HFFc6 (cell line): ENCODE results near the gene R3HDM1. TPM values are rescaled to one million over a fixed set of nuclear protein-coding genes. Genes with fewer than 3 reads are reported as not detected.

Experiments
- DNase-seq: peaks from one replicate; pipeline ENCODE4 v3.0.0-alpha.2; 2018
- H3K27ac Mint-ChIP-seq: 2 replicates; pipeline ENCODE4 v1.8.0; 2020; ENCODE audit warnings: mild to moderate bottlenecking, mixed read lengths
- H3K27me3 Mint-ChIP-seq: 2 replicates; pipeline ENCODE4 v1.8.0; 2021; ENCODE audit warnings: mild to moderate bottlenecking, moderate library complexity, mixed read lengths; ENCODE audit not compliant: insufficient read depth
- H3K36me3 Mint-ChIP-seq: 2 replicates; pipeline ENCODE4 v1.8.0; 2021; ENCODE audit warnings: low read depth, mixed read lengths
- H3K4me1 Mint-ChIP-seq: 2 replicates; pipeline ENCODE4 v1.8.0; 2020; ENCODE audit warnings: low read depth, mixed read lengths
- H3K4me3 Mint-ChIP-seq: 2 replicates; pipeline ENCODE4 v1.8.0; 2020; ENCODE audit warnings: mild to moderate bottlenecking, moderate library complexity, mixed read lengths
- H3K9me3 Mint-ChIP-seq: 2 replicates; pipeline ENCODE4 v1.8.0; 2020; ENCODE audit warnings: mild to moderate bottlenecking, mixed read lengths
- CTCF ChIP-seq: fragments of 200-600 bp; sonication (generic); IDR thresholded peaks from 2 replicates; pipeline ENCODE4 v1.5.0; 2021; ENCODE audit warnings: antibody characterized with exemption, mild to moderate bottlenecking
- total RNA-seq, 6 experiments: library from RNA; stranded (reverse); fragmentation: NEBNext Ultra II Directional; extraction: Animal tissue kit (Norgen Biotek cat#: 25700); gene quantifications; 2 replicates in 1 of 6; 3 replicates in 5 of 6; pipeline ENCODE4 v1.2.3, GENCODE V29; 2021

R3HDM1 gene
- total RNA-seq, 6 experiments from 2014 or later = 39.8 to 43.4 (median 42.0) TPM

GRCh38 chr2:135504811-135505210, 26.5 kb upstream of the R3HDM1 start:
- TF ChIP-seq CTCF = no peak
- Mint-ChIP-seq H3K36me3 (peaks cover 16% of the 10 kb centered on the region), H3K4me1 (no peaks in the 10 kb centered on the region), H3K27me3 (no peaks in the 10 kb centered on the region), H3K27ac (no peak overlapping the region), H3K9me3 (no peaks in the 10 kb centered on the region), H3K4me3 (no peak overlapping the region)
- no peak for DNase-seq

GRCh38 chr2:135510577-135510976, 20.7 kb upstream of the R3HDM1 start:
- Mint-ChIP-seq H3K4me1 (0 out of 2 replicates have a peak, but pooled peaks cover 6% of the 10 kb centered on the region), H3K27me3 (no peaks in the 10 kb centered on the region), H3K4me3 (no peak overlapping the region), H3K27ac (no peak overlapping the region), H3K9me3 (no peaks in the 10 kb centered on the region), H3K36me3 (peaks cover 12% of the 10 kb centered on the region; the same call in 1 of the 2 replicates)
- no peak for DNase-seq
- TF ChIP-seq CTCF = no peak

GRCh38 chr2:135512099-135512498, 19.2 kb upstream of the R3HDM1 start:
- Mint-ChIP-seq H3K36me3 (peaks cover 12% of the 10 kb centered on the region; the same call in 1 of the 2 replicates), H3K27me3 (no peaks in the 10 kb centered on the region), H3K27ac (no peak overlapping the region), H3K9me3 (no peaks in the 10 kb centered on the region), H3K4me1 (0 out of 2 replicates have a peak, but pooled peaks cover 6% of the 10 kb centered on the region), H3K4me3 (no peak overlapping the region)
- TF ChIP-seq CTCF = no peak
- no peak for DNase-seq

GRCh38 chr2:135525786-135526185, 5.5 kb upstream of the R3HDM1 start:
- Mint-ChIP-seq H3K27me3 (no peaks in the 10 kb centered on the region; the same call in 1 of the 2 replicates), H3K4me3 (no peak overlapping the region), H3K9me3 (no peaks in the 10 kb centered on the region), H3K4me1 (peaks cover 13% of the 10 kb centered on the region), H3K36me3 (no peaks in the 10 kb centered on the region), H3K27ac (no peak overlapping the region)
- no peak for TF ChIP-seq CTCF
- DNase-seq = no peak

GRCh38 chr2:135528006-135528405, 3.3 kb upstream of the R3HDM1 start:
- TF ChIP-seq CTCF = no peak
- no peaks in the 10 kb centered on the region for H3K9me3 Mint-ChIP-seq
- no peak overlapping the region for H3K27ac Mint-ChIP-seq
- peaks cover 13% of the 10 kb centered on the region for H3K4me1 Mint-ChIP-seq
- no peak overlapping the region for H3K4me3 Mint-ChIP-seq
- no peaks in the 10 kb centered on the region; the same call in none of the 2 replicates for H3K27me3 Mint-ChIP-seq
- H3K36me3 Mint-ChIP-seq = no peaks in the 10 kb centered on the region
- DNase-seq = no peak
